Ammon's horn (tissue), 1 donor: ENCODE measurements around the gene DBNL.
A peak's percentile ranks its signal among the peaks of the same experiment; 100 is the strongest.

Experiments
- DNase-seq: peaks from one replicate; pipeline ENCODE4 v3.0.0-alpha.2; 2016; ENCODE audit warnings: low spot score

Gene DBNL

GRCh38 chr7:44100458-44101302, 56.2 kb downstream of the DBNL start:
- DNase-seq, result no peak

GRCh38 chr7:44101303-44101965, 56.9 kb downstream of the DBNL start:
- no peak for DNase-seq

- no peak for DNase-seq
Measured at GRCh38 chr7:44101966-44102845, 57.7 kb downstream of the DBNL start.

GRCh38 chr7:44102846-44103565, 58.5 kb downstream of the DBNL start:
- no peak for DNase-seq

DNA sequence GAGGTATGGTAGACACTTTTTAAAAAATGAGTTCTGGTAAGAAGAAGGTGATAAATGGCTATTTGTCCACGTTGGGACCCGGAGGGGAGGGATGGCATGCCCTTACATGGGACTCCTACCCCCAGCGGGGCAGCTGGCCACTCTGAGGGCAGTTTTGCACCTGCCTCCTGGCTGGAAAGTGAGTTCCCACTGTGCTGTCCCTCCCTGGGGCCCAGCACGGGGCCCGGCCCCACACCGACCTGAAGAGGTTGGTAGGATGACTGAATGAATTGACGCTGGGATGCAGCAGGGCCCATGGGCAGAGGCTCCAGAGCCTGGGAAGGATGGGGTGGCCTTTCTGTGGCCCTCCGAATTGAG, 59.0 kb downstream of the DBNL start:
- DNase-seq, result no peak

DNA sequence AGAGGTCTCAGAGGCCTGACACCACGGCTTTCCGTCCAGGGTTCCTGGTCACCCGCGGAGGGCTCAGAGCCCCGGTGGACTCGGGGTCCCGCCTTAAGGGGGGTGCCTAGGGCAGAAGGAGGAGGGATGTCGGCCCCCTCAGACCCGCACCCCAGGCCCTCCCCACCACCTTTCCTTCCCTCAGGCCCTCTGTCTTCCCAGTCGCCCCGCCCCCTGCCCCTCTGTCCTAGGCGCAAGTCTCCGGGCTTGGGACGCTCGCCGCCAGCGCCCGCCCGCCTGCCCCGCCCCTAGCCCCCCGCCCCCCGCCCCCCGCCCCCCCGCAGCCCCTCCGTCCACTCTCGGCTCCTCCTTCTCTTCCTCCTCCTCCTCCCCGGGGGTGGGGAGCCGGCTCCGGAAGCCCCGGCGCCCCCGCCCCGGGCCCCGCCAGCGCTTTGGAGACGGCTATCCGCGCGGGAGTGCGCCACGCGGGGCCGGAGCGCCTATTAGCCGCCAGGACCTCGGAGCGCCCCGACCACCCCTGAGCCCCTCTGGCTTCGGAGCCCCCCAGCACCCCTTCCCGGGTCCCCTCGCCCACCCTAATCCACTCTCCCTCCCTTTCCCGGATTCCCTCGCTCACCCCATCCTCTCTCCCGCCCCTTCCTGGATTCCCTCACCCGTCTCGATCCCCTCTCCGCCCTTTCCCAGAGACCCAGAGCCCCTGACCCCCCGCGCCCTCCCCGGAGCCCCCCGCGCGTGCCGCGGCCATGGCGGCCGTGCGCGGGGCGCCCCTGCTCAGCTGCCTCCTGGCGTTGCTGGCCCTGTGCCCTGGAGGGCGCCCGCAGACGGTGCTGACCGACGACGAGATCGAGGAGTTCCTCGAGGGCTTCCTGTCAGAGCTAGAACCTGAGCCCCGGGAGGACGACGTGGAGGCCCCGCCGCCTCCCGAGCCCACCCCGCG, 59.7 kb downstream of the DBNL start, which contains the start of gene AEBP1:
Gene AEBP1 (plus strand): TSS at position 423 of the 937 bp plus-strand sequence. CDS start 321 bp downstream, at position 744.
- no peak for DNase-seq

GRCh38 chr7:44104860-44105771, 60.6 kb downstream of the DBNL start:
- DNase-seq, result peak; percentile 79

DNA sequence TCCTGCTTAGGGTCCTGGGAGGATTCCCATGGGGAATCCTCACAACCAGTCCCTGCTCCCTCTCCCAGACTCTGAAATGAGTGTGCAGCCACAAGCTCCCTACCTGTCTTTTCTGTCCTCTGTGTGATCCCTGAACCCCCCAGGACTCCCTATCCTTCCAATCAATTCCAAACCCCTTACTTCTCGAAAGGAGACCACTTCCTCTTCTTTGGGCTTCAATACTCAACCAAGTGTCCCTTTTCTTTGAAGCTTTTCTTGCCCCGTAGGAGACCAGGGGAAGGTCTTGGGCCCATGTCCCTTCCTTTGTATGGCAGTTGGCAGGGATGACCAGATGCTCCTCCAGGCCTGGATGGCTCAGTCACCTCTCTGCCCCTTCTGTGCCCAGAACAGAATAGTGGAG, 61.3 kb downstream of the DBNL start:
- no peak for DNase-seq

DNA sequence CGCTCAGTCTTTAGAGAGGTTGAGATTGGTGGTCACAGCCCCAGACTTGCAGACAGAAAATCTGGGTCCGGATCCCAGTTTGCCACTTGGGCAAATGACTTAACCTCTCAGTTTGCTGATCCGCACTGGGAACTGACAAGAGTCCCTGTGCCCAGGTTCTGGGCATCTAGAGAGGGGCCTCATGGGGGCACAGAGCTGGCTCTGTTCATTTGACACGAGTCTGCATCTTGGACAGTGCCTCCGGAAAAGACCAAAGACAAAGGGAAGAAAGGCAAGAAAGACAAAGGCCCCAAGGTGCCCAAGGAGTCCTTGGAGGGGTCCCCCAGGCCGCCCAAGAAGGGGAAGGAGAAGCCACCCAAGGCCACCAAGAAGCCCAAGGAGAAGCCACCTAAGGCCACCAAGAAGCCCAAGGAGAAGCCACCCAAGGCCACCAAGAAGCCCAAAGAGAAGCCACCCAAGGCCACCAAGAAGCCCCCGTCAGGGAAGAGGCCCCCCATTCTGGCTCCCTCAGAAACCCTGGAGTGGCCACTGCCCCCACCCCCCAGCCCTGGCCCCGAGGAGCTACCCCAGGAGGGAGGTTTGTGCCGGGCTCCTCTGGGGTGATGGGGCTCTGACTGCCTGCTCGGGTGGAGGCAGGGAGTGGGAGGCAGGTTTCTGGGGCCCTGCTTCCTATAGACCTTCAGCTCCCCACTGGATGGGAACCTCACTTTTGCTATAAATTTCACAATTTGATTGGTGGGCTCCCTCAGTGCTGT, 62.0 kb downstream of the DBNL start:
- no peak for DNase-seq

- DNase-seq, result no peak
Measured at GRCh38 chr7:44107116-44107960, 62.8 kb downstream of the DBNL start.

GRCh38 chr7:44107961-44108767, 63.7 kb downstream of the DBNL start:
- DNase-seq, result no peak

GRCh38 chr7:44108768-44109750, 64.6 kb downstream of the DBNL start:
- no peak for DNase-seq

GRCh38 chr7:44109991-44110390, 65.5 kb downstream of the DBNL start:
- no peak for DNase-seq

DNA sequence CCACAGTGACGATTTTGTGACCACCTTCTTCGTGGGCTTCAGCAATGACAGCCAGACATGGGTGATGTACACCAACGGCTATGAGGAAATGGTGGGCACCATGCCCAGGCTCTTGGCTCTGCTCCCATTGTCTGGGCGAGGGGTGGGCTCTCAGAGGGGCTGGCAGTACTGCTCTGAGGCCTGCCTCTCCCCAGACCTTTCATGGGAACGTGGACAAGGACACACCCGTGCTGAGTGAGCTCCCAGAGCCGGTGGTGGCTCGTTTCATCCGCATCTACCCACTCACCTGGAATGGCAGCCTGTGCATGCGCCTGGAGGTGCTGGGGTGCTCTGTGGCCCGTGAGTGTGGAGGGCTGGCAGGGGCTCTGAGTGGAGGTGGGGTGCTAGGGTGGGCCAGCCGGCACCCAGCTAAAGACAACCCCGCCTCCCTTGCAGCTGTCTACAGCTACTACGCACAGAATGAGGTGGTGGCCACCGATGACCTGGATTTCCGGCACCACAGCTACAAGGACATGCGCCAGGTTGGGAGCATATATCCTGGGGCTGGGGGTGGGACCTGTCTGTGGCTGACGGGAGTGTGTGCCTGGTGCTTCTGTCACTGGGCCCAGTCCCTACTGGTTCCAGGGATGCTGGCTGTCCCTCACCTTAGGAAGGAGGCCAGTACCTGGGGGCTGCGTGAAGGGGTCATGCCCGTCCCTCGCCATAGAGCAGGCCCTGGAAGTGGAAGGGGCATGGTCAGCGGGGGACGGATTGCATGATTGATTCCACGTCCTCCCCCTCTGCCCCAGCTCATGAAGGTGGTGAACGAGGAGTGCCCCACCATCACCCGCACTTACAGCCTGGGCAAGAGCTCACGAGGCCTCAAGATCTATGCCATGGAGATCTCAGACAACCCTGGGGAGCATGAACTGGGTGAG, 66.5 kb downstream of the DBNL start:
- DNase-seq, result no peak
